Gastrocnemius medialis (tissue), 4 donors: ENCODE measurements around the gene ATF1. TPM values are rescaled to one million over a fixed set of nuclear protein-coding genes. Genes with fewer than 3 reads are reported as not detected.

ENCODE experiments used
- ATAC-seq, 2 donors: fragments of 150-250 bp; one replicate each; pipeline ENCODE4 v1.9.1; 2016
- DNase-seq, 2 donors: peaks; one replicate each; pipeline ENCODE4 v3.0.0-alpha.2; 2019
- H3K27ac ChIP-seq, 4 donors: fragments of 200-600 bp; sonication (generic); 1 replicate in 1 of 4; 2 replicates in 3 of 4; pipeline ENCODE4 v1.5.1; 2016 to 2018; ENCODE audit warnings: mild to moderate bottlenecking in 2 of 4, moderate library complexity in 1 of 4
- H3K27me3 ChIP-seq, 3 donors: fragments of 200-600 bp; sonication (generic) in 2 of 3; 1 replicate in 1 of 3; 2 replicates in 2 of 3; pipeline versions ENCODE4 v1.5.1 to v1.6.0; 2016 to 2019; ENCODE audit warnings: mild to moderate bottlenecking in 1 of 3, moderate library complexity in 1 of 3
- H3K36me3 ChIP-seq, 2 donors: fragments of 200-600 bp; sonication (generic) in 1 of 2; one replicate each; pipeline ENCODE4 v1.5.1; 2017 to 2018
- H3K4me1 ChIP-seq, 2 donors: fragments of 200-600 bp; sonication (generic) in 1 of 2; one replicate each; pipeline ENCODE4 v1.5.1; 2016 to 2017; ENCODE audit warnings: mild to moderate bottlenecking in 2 of 2
- H3K4me3 ChIP-seq, 4 donors: fragments of 200-600 bp; sonication (generic) in 3 of 4; 1 replicate in 1 of 4; 2 replicates in 3 of 4; pipeline ENCODE4 v1.5.1; 2016 to 2019; ENCODE audit warnings: mild to moderate bottlenecking in 2 of 4
- H3K9me3 ChIP-seq, 3 donors: fragments of 200-600 bp; sonication (generic) in 2 of 3; 1 replicate in 1 of 3; 2 replicates in 2 of 3; pipeline ENCODE4 v1.5.1; 2016 to 2019
- POLR2A ChIP-seq, 2 donors: fragments of 450-650 bp; IDR thresholded peaks; one replicate each; pipeline ENCODE4 v1.6.1; 2017; ENCODE audit warnings: antibody characterized with exemption in 2 of 2, mild to moderate bottlenecking in 2 of 2, moderate library complexity in 2 of 2
- in situ Hi-C, 4 donors: fragments of 200-750 bp; cut with MboI; loops; one replicate each; pipeline versions ENCODE4 v1.15.0 to v1.8.0; 2017; ENCODE audit warnings: low sequenced_read_pairs in 4 of 4
- intact Hi-C: fragments of 100-400 bp; cut with DNase I; formaldehyde crosslinking; loops from one replicate; pipeline ENCODE4 v1.15.1; 2023; ENCODE audit warnings: low total_unique reads
- total RNA-seq, 4 donors: library from RNA; depleted of rRNA; stranded (reverse); fragments of >200 nt; gene quantifications; one replicate each; pipeline versions ENCODE4 v1.1.0 to v1.2.3, GENCODE V29; 2016
- TF ChIP-seq, protein P1 (sequence below), 5 experiments: fragments of 450-650 bp in 3 of 5; fragments of 200-600 bp in 2 of 5; sonication (generic) in 2 of 5; IDR thresholded peaks in 4 of 5; conservative IDR thresholded peaks in 1 of 5; 1 replicate in 4 of 5; 2 replicates in 1 of 5; pipeline ENCODE4 v1.5.1; 2016 to 2019; ENCODE audit warnings: antibody characterized with exemption in 5 of 5, mild to moderate bottlenecking in 3 of 5, moderate library complexity in 3 of 5

ATF1 gene
- total RNA-seq, 4 donors from 2014 or later: 16.4 to 44.5 (median 37.5) TPM

DNA sequence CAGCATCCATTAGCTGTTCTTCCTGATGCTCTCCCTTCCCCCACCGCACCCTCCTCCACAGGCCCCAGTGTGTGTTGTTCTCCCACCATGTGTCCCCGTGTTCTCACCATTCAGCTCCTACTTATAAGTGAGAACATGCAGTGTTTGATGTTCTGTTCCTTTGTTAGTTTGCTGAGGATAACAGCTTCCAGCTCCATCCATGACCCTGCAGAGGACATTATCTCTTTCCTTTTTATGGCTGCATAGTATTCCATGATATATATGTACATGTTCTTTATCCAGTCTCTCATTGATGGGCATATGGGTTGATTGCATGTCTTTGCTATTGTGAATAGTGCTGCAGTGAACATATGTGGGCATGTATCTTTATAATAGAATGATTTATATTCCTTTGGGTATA is 9.0 kb downstream of the ATF1 start:
- Histone ChIP-seq H3K4me1 (peaks cover 28 to 39% of the 10 kb centered on the region in 2 donors), H3K27ac (peak overlapping the region; percentile 53 to 100 (median 67)), H3K27me3 (no peaks in the 10 kb centered on the region), H3K36me3 (peaks cover 0 to 8% of the 10 kb centered on the region in 2 donors), H3K4me3 (no peak overlapping the region), H3K9me3 (no peaks in the 10 kb centered on the region)
- TF ChIP-seq, protein P1, sequence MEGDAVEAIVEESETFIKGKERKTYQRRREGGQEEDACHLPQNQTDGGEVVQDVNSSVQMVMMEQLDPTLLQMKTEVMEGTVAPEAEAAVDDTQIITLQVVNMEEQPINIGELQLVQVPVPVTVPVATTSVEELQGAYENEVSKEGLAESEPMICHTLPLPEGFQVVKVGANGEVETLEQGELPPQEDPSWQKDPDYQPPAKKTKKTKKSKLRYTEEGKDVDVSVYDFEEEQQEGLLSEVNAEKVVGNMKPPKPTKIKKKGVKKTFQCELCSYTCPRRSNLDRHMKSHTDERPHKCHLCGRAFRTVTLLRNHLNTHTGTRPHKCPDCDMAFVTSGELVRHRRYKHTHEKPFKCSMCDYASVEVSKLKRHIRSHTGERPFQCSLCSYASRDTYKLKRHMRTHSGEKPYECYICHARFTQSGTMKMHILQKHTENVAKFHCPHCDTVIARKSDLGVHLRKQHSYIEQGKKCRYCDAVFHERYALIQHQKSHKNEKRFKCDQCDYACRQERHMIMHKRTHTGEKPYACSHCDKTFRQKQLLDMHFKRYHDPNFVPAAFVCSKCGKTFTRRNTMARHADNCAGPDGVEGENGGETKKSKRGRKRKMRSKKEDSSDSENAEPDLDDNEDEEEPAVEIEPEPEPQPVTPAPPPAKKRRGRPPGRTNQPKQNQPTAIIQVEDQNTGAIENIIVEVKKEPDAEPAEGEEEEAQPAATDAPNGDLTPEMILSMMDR (IDR thresholded peaks at IDR 0.05 in 4 of 5, conservative IDR thresholded peaks at IDR 0.05 in 1 of 5): no peak
- no peak for TF ChIP-seq POLR2A (IDR thresholded peaks at IDR 0.05)
- intact Hi-C loops (no loop called here), in situ Hi-C loops (no loop called here)
- ATAC-seq (no peak), DNase-seq (no peak)

DNA sequence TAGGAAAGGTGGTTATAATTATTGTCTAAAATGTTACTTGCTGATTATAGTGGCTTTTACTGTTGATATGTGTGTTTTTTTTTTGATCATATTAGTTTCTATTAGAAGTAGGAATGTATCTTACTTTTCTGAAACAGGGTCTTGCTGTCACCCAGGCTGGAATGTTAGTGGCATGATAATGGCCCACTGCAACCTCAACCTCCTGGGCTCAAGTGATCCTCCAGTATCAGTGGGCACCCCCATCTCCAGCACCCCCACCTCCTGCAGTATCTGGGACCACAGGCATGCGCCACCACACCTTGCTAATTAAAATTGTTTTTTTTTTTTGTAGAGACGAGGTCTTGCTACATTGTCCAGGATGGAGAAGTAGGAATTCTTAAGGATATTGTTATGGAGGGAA is 11.3 kb downstream of the ATF1 start:
- Histone ChIP-seq H3K27me3 (no peaks in the 10 kb centered on the region), H3K4me3 (no peak overlapping the region), H3K9me3 (no peaks in the 10 kb centered on the region), H3K4me1 (peaks cover 8 to 25% of the 10 kb centered on the region in 2 donors), H3K27ac (peak overlapping the region in 1 of 4 donors; percentile 13), H3K36me3 (peaks cover 0 to 8% of the 10 kb centered on the region in 2 donors)
- ATAC-seq (no peak), DNase-seq (no peak)
- intact Hi-C loops (no loop called here), in situ Hi-C loops (no loop called here)
- TF ChIP-seq, protein P1 (IDR thresholded peaks at IDR 0.05 in 4 of 5, conservative IDR thresholded peaks at IDR 0.05 in 1 of 5): no peak
- no peak for TF ChIP-seq POLR2A (IDR thresholded peaks at IDR 0.05)

DNA sequence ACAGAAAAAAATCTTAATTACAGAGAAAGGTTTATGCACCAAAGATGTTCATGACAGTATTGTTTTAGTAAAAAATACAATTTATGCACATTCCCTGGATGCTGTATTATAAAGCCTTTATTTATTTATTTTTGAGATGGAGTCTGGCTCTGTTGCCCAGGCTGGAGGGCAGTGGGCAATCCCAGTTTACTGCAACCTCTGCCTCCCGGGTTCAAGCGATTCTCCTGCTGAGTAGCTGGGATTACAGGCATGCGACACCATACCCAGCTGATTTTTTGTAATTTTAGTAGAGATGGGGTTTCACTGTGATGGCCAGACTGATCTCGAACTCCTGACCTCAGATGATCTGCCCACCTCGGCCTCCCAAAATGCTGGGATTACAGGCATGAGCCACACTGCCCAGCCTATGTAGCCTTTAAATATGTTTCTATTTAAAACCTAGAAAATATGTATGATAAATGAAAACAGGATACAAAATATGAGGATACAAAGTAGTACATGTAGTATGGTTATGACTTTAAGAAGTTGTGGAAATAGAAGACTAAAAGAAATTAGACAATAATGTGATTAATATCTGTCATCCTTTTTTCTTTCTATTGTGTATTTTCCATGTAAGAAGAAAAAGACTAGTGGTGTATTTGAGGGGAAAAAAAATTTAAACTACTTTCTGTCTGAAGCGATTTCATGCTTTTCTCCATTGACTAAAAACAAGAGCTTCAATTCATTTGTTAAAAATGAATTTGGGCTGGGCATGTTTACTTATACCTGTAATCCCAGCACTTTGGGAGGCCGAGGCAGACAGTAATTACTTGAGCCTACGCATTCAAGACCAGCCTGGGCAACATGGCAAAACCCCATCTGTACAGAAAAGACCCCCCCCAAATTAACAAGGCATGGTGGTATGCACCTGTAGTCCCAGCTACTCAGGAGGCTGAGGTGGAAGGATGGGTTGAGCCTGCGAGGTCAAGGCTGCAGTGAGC is 13.1 kb downstream of the ATF1 start:
- no peak for TF ChIP-seq POLR2A (IDR thresholded peaks at IDR 0.05)
- TF ChIP-seq, protein P1 (IDR thresholded peaks at IDR 0.05 in 4 of 5, conservative IDR thresholded peaks at IDR 0.05 in 1 of 5): no peak
- intact Hi-C loops: no loop called here

DNA sequence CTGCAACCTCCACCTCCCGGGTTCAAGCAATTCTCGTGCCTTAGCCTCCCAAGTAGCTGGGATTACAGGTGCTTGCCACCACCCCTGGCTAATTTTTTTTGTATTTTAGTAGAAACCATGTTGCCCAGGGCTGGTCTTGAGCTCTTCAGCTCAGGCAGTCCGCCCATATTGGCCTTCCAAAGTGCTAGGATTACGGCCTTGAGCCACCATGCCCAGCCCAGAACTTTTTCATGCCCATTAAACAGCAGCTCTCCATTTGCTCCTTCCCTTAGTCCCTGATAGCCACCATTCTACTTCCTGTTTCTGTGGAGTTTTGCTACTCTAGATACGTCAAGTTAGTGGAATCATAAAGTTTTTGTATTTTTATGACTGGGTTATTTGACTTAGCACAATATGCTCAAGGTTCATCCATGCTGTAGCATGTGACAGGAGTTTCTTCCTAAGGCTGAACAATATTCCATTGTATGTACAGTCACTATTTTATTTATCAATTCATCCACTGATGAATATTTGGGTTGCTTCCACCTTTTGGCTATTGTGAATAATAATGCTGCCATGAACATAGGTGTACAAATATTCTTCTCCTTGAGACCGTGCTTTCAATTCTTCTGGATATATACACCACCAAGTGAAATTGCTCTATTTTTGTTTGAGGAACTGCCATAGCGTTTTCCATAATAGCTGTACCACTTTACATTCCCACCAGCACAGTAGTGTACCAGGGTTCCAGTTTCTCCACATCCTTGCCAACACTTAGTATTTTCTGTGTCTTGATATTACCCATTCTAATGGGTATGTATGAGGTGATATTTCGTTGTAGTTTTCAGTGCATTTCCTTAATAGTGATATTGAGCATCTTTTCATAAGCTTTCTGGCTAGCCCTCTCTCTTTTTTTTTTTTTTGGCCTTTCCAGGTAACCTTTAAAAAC is 15.0 kb downstream of the ATF1 start:
- Histone ChIP-seq H3K9me3 (no peaks in the 10 kb centered on the region), H3K4me3 (no peak overlapping the region), H3K27me3 (no peaks in the 10 kb centered on the region), H3K36me3 (peaks cover 0 to 17% of the 10 kb centered on the region in 2 donors), H3K27ac (no peak overlapping the region), H3K4me1 (peaks cover 2 to 17% of the 10 kb centered on the region in 2 donors)
- TF ChIP-seq POLR2A (IDR thresholded peaks at IDR 0.05): no peak
- TF ChIP-seq, protein P1 (IDR thresholded peaks at IDR 0.05 in 4 of 5, conservative IDR thresholded peaks at IDR 0.05 in 1 of 5): no peak
- intact Hi-C loops: no loop called here
- in situ Hi-C loops: no loop called here
- no peak for ATAC-seq
- DNase-seq: no peak

More for the DNA sequence above, 13.1 kb downstream of the ATF1 start:
- DNase-seq (no peak), ATAC-seq (no peak)
- Histone ChIP-seq H3K4me3 (no peak overlapping the region), H3K27me3 (no peaks in the 10 kb centered on the region), H3K4me1 (peaks cover 7 to 20% of the 10 kb centered on the region in 2 donors), H3K9me3 (no peaks in the 10 kb centered on the region), H3K36me3 (peaks cover 0 to 14% of the 10 kb centered on the region in 2 donors), H3K27ac (no peak overlapping the region)
- in situ Hi-C loops: no loop called here
